ENCODE measurements around the gene VWA1. TPM values are rescaled to one million over a fixed set of nuclear protein-coding genes. Genes with fewer than 3 reads are reported as not detected.
A peak's percentile ranks its signal among the peaks of the same experiment; 100 is the strongest.
"Not testable (repeated sequence)": the region's sequence is repeated elsewhere in the genome, so short reads cannot be mapped to it uniquely, and the experiment has no call there.

VWA1 gene
- total RNA-seq, 1 donor from 2014 or later: 122 TPM

GRCh38 chr1:1436630-1437032 is 1.1 kb downstream of the VWA1 start:
- no peak for DNase-seq (ENCODE audit: low spot score)

- DNase-seq (ENCODE audit: low spot score): no peak
These were observed 1.8 kb downstream of the VWA1 start for GRCh38 chr1:1437033-1437903.

GRCh38 chr1:1437904-1438376 is 2.5 kb downstream of the VWA1 start:
- DNase-seq (ENCODE audit: low spot score): peak; percentile 51

- DNase-seq (ENCODE audit: low spot score): no peak
These were observed 3.3 kb downstream of the VWA1 start for GRCh38 chr1:1438531-1439381.

- no peak for DNase-seq (ENCODE audit: low spot score)
These were observed 4.2 kb downstream of the VWA1 start for GRCh38 chr1:1439546-1440261.

GRCh38 chr1:1440262-1441001 is 4.9 kb downstream of the VWA1 start:
- no peak for DNase-seq (ENCODE audit: low spot score)

GRCh38 chr1:1441002-1441888 is 5.8 kb downstream of the VWA1 start:
- no peak for DNase-seq (ENCODE audit: low spot score)

GRCh38 chr1:1442069-1442770 is 6.7 kb downstream of the VWA1 start:
- no peak for DNase-seq (ENCODE audit: low spot score)

GRCh38 chr1:1446631-1447030 is 11.1 kb downstream of the VWA1 start:
- DNase-seq (ENCODE audit: low spot score): not testable (repeated sequence)

GRCh38 chr1:1449099-1449739 is 13.7 kb downstream of the VWA1 start, which contains the start of gene ATAD3C:
Gene ATAD3C (plus strand): TSS chr1:1449689. CDS start chr1:1450684, 995 bp downstream.
- no peak for DNase-seq (ENCODE audit: low spot score)

GRCh38 chr1:1450616-1451015 is 15.1 kb downstream of the VWA1 start:
- DNase-seq (ENCODE audit: low spot score): not testable (repeated sequence)

GRCh38 chr1:1451696-1452364 is 16.3 kb downstream of the VWA1 start:
- DNase-seq (ENCODE audit: low spot score): no peak

GRCh38 chr1:1452365-1452739 is 16.9 kb downstream of the VWA1 start:
- DNase-seq (ENCODE audit: low spot score): not testable (repeated sequence)

GRCh38 chr1:1452882-1453281 is 17.4 kb downstream of the VWA1 start:
- no peak for DNase-seq (ENCODE audit: low spot score)

GRCh38 chr1:1454286-1455056 is 19.0 kb downstream of the VWA1 start:
- not testable (repeated sequence) for DNase-seq (ENCODE audit: low spot score)

- no peak for DNase-seq (ENCODE audit: low spot score)
These were observed 19.9 kb downstream of the VWA1 start for GRCh38 chr1:1455366-1455884.

- DNase-seq (ENCODE audit: low spot score): not testable (repeated sequence)
These were observed 20.4 kb downstream of the VWA1 start for GRCh38 chr1:1455934-1456333.
